ENCODE data around the gene ACOD1.
A peak's percentile ranks its signal among the peaks of the same experiment; 100 is the strongest.

DNA sequence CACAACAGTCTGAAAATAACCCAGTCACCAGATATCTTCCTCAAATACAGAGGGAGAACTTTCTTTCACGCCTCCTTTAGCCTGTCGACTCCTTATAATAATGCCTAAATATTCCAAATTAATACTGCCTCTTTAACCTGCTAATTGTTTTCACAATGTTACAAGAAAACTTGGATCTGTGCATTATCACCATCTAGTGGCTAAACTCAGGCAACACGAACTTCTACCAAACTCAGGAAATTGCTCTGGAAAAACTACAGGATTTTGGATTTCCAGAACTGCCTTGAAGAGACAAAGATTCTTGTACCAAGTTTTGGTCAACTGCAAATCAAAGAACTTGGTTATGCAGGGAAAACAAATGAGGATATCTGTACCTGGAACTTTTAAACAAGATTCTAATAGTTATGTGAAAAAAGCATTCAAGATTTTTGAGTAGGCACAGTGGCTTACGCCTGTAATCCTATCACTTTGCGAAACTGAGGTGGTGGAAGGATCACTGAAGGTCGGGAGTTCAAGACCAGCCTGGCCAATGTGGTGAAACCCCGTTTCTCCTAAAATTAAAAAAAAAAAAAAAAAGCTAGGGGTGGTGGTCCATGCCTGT lies 54.4 kb downstream of the ACOD1 start:
- TF ChIP-seq POLR2A (IDR thresholded peaks at IDR 0.05) = no peak
- TF ChIP-seq, protein P1, sequence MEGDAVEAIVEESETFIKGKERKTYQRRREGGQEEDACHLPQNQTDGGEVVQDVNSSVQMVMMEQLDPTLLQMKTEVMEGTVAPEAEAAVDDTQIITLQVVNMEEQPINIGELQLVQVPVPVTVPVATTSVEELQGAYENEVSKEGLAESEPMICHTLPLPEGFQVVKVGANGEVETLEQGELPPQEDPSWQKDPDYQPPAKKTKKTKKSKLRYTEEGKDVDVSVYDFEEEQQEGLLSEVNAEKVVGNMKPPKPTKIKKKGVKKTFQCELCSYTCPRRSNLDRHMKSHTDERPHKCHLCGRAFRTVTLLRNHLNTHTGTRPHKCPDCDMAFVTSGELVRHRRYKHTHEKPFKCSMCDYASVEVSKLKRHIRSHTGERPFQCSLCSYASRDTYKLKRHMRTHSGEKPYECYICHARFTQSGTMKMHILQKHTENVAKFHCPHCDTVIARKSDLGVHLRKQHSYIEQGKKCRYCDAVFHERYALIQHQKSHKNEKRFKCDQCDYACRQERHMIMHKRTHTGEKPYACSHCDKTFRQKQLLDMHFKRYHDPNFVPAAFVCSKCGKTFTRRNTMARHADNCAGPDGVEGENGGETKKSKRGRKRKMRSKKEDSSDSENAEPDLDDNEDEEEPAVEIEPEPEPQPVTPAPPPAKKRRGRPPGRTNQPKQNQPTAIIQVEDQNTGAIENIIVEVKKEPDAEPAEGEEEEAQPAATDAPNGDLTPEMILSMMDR (IDR thresholded peaks at IDR 0.05) = peak in 4 of 7 experiments; percentile 40 to 52 (median 47)
